NCI-H2029 treated with DMSO at 0.1 percent for 48 hours (cell line): ENCODE measurements around the gene PRR19.

ENCODE experiments used
- DNase-seq: peaks from one replicate; lab custom pipeline; 2025; lab: John Stamatoyannopoulos, UW

Gene PRR19

DNA sequence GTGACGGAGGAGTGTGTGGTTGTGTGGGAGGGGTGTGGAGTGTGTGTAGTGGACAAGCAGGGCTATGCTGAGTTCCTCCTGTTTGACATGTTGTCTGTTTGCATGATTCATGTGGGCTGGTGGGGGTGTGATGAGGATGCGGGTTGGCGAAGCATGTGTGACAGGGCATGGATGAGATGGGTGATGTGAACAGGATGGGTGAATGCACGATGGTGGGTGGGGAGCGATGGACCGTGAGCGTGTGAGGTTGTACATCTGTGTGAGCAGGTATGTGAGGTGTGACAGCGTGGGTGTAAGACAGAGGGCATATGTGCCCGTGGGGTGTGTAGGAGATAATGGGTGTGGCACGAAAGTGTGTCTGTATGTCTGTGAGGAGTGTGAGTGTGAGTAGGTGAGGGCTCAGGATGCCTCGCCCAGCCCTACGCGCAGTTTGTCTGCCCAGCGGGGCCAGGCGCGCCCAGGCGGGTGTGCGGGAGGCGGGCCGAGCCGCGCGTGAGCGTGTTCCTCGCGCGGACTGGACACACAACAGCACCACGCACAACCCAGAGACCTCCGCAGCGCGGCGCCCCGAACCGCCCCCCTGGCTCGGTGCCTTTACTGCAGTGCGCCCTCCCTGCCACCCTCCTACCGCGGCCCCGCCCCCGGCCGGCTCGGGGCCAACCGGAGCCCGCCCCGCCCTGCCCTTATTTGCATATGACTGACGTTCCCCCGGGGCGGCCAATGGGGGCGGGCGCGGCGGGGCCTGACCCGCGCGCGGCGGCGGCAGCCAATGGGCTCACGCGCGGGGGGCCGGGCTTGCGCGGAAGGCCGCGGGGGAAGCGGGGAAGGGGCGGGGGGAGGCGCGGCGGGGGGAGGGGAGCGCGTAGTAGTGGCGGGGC, 18.5 kb upstream of the PRR19 start:
- peak; percentile 51 for DNase-seq

DNA sequence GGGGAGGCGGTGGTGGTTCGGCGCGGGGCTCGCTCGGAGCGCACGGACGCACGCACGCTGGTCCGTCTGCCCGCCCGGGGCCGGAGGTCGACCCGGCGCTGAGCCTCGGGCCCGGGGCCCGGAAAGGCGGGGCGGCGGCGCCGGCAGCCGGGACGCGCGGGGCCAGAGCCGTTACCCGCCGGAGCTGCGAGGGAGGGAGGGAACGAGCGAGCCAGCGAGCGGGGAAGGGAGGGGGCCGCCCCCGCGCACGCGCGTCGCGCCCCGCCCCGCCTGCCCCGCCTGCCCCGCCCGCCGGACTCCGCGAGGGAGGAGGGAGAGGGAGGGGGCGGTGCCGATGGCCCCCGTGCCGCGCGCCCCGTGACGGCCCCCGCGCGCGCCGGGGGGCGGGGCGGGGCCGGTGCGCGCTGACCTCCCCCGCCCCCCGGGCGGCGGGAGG, 17.8 kb upstream of the PRR19 start:
- peak; percentile 34 for DNase-seq

DNA sequence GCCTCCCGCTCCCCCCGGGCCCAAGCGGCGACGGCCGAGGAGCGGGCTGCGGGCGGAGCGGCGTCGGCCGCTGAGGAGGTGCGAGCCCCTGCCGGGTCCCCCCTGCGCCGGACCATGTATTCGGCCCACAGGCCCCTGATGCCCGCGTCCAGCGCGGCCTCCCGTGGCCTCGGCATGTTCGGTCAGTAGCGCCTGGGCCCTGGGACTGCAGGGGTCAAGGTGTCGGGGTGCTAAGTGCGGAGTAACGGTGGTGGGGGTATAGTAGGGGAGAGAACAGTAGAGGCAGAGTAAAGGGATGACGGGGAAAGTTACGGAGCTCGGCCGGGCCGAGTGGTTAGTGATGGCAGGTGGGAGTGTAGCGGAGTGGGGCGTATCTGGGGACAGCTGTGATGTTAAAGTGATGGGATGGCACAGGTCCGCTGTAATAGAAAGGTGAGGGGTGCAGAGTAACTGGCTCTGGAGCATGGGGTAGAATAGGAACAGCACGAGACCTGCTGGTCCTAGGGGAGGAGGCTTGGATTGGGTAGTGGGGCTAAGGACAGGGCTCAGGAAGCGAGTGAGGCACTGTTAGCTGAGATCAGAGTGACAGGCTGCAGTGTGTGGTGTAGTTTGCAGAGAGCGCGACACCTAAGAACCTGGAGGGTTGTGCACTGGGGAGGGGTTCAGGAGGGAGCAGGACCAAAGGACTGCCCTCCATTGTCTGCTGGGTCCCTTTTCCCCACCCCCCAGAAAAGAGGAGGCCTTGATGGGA, 17.2 kb upstream of the PRR19 start:
- no peak for DNase-seq

DNA sequence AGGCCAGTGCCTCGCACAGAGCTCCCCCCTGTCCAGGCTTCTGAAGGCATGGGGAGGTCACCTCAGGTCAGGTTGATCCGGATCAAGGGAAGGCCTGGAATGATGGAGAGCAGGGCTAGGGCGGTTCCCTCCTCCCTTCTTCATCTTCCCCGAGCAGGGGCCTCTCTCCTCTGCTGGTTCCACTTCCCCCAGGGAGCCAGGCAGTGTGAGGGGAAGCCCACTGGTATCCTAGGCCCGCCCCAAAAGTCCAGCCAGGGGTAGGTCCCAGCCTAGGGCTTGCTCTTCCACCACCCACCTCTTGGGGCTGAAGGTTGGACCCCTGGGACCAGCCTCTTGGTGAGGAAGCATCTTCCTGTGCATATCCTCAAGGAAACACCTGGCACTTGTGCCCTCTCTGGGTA, 16.4 kb upstream of the PRR19 start:
- no peak for DNase-seq

DNA sequence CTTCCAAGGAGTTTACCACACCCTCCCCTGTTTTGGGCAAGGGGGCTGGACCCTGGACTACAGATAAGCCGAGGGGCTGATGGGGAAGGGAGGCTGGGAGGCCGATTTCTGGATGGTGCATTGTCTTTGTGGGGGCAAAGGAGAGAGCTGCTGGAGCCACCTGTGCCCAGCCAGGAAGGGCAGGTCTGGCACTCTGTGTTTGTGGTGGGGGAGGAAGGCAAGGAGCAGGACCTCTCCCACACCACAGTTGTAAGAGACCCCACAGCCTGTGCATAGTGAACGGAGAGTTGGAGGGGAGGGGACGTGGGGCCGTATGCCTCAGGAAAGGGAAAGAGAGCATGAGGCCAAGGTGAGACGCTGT, 16.0 kb upstream of the PRR19 start:
- no peak for DNase-seq

DNA sequence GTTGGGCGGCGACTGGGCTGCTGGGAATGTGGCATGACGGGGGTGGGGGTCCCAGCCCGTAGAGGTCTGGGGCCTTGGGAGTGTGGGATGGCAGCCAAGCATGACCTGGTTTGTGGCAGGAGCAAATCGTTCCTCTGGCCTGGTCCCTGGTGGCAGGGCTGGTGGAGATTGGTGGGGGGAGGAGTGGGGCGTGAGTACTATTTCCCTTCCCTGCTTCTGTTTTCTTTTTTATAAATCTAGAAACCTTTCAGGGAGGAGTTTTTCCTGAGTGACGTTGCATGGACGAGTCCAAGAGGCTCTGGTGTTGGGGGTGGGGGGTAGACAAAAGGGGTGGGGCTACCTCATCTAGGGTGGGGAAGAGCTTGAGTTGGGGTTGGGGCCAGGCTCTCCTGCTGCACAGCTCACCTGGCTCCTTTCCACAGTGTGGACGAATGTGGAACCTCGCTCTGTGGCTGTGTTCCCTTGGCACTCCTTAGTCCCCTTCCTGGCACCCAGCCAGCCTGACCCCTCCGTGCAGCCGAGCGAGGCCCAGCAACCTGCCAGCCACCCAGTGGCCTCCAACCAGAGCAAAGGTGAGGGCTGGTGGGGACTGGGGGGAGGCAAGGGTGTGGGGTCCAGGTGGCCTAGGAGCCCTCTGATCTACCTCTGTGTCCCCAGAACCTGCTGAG, 15.4 kb upstream of the PRR19 start:
- DNase-seq = no peak

DNA sequence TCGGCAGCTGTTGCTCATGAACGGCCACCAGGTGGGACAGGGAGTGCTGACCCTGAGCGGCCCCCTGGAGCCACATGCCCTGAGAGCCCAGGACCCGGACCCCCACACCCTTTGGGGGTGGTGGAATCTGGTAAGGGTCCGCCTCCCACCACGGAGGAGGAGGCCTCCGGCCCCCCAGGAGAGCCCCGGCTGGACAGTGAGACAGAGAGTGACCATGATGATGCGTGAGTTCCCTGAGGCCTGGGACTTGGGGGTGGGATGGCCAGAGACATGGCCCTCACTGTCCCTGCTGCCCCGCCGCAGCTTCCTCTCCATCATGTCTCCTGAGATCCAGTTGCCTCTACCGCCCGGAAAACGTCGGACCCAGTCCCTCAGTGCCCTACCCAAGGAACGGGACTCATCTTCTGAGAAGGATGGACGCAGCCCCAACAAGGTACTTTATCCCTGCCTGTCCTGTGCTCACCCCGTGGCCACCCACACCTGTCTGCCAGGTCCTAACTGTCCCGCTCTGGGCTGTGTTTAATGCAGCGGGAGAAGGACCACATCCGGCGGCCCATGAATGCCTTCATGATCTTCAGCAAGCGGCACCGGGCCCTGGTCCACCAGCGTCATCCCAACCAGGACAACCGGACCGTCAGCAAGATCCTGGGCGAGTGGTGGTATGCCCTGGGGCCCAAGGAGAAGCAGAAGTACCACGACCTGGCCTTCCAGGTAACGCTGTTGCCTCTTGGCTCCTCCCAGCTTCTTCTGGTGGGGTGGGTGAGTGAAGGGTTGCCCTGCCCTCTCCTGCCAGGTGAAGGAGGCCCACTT, 14.7 kb upstream of the PRR19 start:
- DNase-seq = no peak

DNA sequence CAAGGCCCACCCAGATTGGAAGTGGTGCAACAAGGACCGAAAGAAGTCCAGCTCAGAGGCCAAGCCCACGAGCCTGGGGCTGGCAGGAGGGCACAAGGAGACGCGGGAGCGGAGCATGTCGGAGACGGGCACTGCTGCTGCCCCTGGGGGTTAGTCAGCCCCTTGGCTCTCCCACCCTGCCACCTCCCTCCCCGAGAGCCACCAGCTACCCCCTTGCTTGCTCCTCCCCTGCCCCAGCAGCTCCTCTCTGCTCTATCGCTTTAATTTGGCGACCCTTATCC, 14.2 kb upstream of the PRR19 start:
- no peak for DNase-seq

DNA sequence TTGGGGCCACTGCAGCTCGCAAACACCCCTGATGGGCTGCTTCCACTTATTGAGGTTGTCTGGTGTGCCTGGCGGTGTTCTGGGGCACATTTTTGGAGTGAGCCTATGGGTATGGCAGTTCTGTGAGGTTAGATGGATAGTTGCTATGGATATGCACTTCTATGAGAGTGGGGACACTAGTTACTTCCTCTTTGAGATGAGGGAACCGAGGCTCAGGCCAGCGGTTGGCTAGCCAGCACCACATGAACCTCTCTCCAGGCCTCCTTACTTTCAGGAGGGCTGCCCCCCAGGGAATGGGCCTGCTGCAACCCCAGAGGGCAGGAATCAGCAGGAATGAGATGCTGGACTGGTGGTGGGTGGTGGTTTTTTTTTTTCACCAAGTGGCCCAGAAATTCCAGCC, 13.5 kb upstream of the PRR19 start:
- DNase-seq = no peak

DNA sequence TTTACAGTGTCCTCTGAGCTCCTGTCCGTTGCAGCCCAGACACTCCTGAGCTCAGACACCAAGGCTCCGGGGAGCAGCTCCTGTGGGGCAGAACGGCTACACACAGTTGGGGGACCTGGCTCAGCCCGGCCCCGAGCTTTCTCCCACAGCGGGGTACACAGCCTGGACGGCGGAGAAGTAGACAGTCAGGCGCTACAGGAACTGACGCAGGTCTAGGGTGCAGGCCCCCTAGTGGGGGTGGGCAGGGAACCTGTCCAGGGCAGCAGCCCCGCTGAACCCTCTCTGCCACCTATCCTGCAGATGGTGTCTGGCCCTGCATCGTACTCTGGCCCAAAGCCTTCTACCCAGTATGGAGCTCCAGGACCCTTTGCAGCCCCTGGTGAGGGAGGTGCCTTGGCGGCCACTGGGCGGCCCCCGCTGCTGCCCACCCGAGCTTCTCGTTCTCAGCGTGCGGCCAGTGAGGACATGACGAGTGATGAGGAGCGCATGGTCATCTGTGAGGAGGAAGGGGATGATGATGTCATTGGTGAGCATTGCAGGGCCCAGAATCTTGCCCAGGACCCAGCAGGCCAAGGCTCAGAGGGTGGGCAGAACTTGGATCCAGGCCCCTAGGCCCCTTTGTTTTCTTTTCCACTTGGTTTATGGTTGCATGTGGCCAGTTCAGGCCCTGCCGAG, 12.9 kb upstream of the PRR19 start:
- no peak for DNase-seq

DNA sequence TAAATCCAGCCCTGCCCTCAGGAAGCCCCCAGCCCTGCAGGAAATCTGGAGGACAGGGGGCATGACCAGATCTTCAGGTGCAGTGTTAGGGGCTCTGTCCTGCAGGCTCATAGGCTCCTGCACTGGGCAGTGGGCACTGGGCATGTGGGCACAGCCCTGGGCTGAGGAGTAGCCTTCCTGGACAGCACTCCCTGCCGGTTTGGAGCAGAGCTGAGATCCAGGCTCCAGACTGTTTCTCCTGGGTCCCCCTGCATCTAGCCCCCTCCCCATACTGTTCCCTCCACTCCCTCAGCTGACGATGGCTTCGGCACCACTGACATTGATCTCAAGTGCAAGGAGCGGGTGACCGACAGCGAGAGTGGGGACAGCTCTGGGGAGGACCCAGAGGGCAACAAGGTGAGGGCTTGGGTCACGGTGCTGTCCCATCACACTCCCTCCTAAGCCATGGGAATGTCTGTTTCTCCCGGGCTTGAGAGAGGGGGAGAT, 12.3 kb upstream of the PRR19 start:
- DNase-seq = no peak

DNA sequence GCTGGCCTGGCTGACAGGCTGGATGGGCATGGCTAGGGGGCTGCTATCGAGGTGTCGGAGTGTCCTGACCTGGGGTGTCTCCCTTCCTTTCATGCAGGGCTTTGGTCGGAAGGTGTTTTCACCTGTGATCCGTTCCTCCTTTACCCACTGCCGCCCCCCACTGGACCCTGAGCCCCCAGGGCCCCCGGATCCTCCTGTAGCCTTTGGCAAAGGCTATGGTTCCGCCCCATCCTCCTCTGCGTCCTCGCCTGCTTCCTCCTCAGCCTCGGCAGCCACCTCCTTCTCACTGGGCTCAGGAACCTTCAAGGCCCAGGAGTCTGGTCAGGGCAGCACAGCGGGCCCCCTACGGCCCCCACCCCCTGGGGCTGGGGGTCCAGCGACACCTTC, 11.8 kb upstream of the PRR19 start:
- DNase-seq = no peak

DNA sequence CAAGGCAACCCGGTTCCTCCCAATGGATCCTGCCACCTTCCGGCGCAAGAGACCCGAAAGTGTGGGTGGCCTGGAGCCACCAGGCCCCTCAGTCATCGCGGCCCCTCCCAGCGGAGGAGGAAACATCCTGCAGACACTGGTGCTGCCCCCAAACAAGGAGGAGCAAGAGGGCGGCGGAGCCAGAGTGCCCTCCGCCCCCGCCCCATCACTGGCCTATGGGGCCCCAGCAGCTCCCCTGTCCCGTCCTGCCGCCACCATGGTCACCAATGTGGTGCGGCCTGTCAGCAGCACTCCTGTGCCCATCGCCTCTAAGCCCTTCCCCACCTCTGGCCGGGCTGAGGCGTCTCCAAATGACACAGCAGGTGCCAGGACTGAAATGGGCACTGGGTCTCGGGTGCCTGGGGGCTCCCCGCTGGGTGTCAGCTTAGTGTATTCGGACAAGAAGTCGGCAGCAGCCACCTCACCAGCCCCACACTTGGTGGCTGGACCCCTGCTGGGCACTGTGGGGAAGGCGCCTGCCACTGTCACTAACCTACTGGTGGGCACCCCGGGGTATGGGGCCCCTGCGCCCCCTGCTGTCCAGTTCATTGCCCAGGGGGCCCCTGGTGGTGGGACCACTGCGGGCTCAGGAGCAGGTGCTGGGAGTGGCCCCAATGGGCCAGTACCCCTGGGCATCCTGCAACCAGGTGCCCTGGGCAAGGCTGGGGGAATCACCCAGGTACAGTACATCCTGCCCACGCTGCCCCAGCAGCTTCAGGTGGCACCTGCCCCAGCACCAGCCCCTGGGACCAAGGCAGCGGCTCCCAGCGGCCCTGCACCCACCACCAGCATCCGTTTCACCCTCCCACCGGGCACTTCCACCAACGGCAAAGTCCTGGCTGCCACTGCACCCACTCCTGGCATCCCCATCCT, 11.2 kb upstream of the PRR19 start:
- DNase-seq = no peak

DNA sequence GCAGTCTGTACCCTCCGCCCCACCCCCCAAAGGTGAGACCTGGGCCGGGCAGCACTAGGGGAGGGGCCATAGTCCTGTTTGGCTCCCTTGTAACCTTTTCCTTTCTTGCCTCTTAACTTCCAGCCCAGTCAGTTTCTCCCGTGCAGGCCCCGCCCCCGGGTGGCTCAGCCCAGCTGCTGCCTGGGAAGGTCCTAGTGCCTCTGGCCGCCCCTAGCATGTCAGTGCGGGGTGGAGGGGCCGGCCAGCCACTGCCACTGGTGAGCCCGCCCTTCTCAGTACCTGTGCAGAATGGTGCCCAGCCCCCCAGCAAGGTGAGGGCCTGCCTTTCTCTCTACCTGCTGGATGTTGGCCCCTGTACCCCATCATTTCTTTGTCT, 10.5 kb upstream of the PRR19 start:
- no peak for DNase-seq

DNA sequence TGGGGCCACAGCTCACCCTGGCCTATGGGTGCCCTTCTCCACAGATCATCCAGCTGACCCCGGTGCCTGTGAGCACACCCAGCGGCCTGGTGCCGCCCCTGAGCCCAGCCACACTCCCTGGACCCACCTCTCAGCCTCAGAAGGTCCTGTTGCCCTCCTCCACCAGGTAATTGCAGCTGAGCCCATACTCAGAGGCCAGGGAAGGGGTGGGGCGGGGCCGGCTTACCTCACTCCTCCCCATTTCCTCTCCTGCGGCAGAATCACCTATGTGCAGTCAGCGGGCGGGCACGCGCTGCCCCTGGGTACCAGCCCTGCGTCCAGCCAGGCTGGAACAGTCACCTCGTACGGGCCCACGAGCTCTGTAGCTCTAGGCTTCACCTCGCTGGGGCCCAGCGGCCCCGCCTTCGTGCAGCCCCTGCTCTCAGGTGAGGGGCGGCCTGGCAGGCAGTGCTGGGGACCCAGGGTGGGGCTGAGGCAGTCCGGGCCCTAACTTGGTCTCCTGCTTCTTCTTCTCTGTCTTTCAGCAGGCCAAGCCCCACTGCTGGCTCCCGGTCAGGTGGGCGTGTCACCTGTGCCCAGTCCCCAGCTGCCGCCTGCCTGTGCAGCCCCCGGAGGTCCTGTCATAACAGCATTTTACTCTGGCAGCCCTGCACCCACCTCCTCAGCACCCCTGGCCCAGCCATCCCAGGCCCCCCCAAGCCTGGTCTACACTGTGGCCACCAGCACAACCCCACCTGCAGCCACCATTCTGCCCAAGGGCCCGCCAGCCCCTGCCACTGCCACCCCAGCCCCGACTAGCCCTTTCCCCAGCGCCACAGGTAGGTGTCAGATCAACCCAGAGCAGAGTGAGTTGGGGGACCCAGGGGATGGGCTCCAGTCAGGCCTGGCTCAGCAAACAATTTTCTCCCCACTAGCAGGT, 9.6 kb upstream of the PRR19 start:
- no peak for DNase-seq

DNA sequence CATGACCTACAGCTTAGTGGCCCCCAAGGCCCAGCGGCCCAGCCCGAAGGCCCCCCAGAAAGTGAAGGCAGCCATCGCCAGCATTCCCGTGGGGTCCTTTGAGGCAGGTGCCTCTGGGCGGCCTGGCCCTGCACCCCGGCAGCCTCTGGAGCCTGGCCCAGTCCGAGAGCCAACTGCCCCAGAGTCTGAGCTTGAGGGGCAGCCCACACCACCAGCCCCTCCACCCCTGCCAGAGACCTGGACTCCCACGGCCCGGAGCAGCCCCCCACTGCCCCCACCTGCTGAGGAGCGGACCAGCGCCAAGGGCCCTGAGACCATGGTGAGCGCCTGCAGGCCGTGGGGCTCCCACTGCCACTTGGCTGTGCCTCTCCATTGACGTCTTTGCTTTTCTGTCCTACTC, 9.0 kb upstream of the PRR19 start:
- DNase-seq = no peak

DNA sequence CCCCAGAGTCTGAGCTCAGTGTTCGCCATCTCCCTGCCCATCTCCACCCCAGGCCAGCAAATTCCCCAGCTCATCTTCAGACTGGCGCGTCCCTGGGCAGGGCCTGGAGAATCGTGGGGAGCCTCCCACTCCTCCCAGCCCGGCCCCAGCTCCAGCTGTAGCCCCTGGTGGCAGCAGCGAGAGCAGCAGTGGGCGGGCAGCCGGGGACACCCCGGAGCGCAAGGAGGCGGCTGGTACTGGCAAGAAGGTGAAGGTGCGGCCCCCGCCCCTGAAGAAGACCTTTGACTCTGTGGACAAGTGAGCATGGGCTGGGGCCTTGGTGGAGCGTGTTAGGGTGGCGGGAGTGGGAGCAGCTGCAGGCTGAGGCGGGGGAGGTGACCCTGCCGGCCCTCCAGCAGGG, 8.4 kb upstream of the PRR19 start:
- no peak for DNase-seq

DNA sequence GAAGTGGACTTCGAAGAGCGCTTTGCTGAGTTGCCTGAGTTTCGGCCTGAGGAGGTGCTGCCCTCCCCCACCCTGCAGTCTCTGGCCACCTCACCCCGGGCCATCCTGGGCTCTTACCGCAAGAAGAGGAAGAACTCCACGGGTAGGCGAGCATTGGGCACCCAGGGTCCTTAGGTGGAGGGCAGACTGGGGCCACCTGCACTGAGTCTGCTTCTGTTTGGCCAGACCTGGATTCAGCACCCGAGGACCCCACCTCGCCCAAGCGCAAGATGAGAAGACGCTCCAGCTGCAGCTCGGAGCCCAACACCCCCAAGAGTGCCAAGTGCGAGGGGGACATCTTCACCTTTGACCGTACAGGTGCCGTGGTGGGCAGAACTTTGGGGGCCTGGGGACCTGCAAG, 8.0 kb upstream of the PRR19 start:
- DNase-seq = no peak

DNA sequence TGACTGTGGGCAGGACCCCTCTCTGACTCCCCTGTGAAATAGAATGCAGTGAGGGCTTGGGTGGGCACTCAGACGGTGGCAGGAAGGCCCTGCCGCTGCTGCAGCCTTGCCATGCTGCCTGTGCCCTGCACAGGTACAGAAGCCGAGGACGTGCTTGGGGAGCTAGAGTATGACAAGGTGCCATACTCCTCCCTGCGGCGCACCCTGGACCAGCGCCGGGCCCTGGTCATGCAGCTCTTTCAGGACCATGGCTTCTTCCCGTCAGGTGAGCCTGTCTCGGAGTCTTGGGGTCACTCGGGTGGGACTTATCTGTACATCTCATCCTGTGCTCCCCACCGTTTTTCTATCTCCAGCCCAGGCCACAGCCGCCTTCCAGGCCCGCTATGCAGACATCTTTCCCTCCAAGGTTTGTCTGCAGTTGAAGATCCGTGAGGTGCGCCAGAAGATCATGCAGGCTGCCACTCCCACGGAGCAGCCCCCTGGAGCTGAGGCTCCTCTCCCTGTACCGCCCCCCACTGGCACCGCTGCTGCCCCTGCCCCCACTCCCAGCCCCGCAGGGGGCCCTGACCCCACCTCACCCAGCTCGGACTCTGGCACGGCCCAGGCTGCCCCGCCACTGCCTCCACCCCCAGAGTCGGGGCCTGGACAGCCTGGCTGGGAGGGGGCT, 7.3 kb upstream of the PRR19 start:
- DNase-seq = no peak
